PFSK-1 (cell line): Measurements from ENCODE around the gene MDN1.

Source experiments
- FOXP2 ChIP-seq: optimal IDR thresholded peaks from 2 replicates; pipeline ENCODE3; 2011; ENCODE audit warnings: borderline replicate concordance, control low read depth, inconsistent platforms; ENCODE audit not compliant: insufficient read depth; ENCODE audit errors: extremely low read length, extremely low read depth
- POLR2AphosphoS5 ChIP-seq: IDR thresholded peaks from 2 replicates; pipeline ENCODE4 v1.6.1; 2012; ENCODE audit warnings: low read depth, mild to moderate bottlenecking, control low read depth, low read length, moderate library complexity
- SIN3A ChIP-seq: IDR thresholded peaks from 2 replicates; pipeline ENCODE4 v1.6.1; 2012; ENCODE audit warnings: mild to moderate bottlenecking, low read length, moderate library complexity, borderline replicate concordance; ENCODE audit not compliant: insufficient read depth
- TAF1 ChIP-seq: IDR thresholded peaks from 2 replicates; pipeline ENCODE4 v1.6.1; 2012; ENCODE audit warnings: low read length, control low read depth, borderline replicate concordance; ENCODE audit not compliant: insufficient read depth
- TF ChIP-seq, protein P1 (sequence below), 2 experiments: IDR thresholded peaks; 2 replicates each; pipeline versions ENCODE4 v1.6.1 to v1.8.0; 2011 to 2012; ENCODE audit warnings: low read depth in 2 of 2, low read length in 2 of 2, control low read depth in 1 of 2, inconsistent platforms in 1 of 2, mild to moderate bottlenecking in 1 of 2, moderate library complexity in 1 of 2; ENCODE audit not compliant: insufficient read depth in 1 of 2

DNA sequence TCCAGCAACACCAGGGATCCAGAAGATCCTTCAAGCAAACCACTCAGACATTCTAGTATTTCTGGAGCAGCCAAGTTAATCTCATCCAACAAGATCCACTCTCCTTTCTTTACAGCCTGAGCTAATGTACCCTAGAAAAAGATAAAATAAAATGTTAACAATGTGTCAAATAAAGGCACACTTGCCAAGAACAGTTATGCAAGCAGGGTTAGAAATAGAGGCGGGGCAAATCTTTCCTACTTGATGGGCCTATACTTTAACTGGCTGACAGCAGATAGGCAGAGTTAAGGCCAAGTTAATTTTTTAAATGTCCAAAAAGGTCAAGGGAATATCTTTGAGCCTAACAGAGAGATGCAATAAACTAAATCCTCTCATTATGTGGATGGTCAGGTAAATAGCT lies 60.8 kb downstream of the MDN1 start:
- TF ChIP-seq TAF1 (no peak), SIN3A (no peak), POLR2AphosphoS5 (no peak), FOXP2 (no peak)
- TF ChIP-seq, protein P1, sequence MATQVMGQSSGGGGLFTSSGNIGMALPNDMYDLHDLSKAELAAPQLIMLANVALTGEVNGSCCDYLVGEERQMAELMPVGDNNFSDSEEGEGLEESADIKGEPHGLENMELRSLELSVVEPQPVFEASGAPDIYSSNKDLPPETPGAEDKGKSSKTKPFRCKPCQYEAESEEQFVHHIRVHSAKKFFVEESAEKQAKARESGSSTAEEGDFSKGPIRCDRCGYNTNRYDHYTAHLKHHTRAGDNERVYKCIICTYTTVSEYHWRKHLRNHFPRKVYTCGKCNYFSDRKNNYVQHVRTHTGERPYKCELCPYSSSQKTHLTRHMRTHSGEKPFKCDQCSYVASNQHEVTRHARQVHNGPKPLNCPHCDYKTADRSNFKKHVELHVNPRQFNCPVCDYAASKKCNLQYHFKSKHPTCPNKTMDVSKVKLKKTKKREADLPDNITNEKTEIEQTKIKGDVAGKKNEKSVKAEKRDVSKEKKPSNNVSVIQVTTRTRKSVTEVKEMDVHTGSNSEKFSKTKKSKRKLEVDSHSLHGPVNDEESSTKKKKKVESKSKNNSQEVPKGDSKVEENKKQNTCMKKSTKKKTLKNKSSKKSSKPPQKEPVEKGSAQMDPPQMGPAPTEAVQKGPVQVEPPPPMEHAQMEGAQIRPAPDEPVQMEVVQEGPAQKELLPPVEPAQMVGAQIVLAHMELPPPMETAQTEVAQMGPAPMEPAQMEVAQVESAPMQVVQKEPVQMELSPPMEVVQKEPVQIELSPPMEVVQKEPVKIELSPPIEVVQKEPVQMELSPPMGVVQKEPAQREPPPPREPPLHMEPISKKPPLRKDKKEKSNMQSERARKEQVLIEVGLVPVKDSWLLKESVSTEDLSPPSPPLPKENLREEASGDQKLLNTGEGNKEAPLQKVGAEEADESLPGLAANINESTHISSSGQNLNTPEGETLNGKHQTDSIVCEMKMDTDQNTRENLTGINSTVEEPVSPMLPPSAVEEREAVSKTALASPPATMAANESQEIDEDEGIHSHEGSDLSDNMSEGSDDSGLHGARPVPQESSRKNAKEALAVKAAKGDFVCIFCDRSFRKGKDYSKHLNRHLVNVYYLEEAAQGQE (IDR thresholded peaks at IDR 0.05; ENCODE audit: insufficient read depth in 1 of 2, low read depth in 2 of 2, low read length in 2 of 2): no peak
